Right renal cortex interstitium (tissue), 3 donors: ENCODE data around the gene CLASP1. TPM values are rescaled to one million over a fixed set of nuclear protein-coding genes. Genes with fewer than 3 reads are reported as not detected.
"Not testable (repeated sequence)": the region's sequence is repeated elsewhere in the genome, so short reads cannot be mapped to it uniquely, and the experiment has no call there.

ENCODE experiments used
- DNase-seq, 3 donors: peaks; one replicate each; pipeline ENCODE4 v3.0.0-alpha.2; 2013; ENCODE audit warnings: low read depth in 3 of 3, low spot score in 2 of 3
- polyA plus RNA-seq, 3 donors: library from polyadenylated mRNA; unstranded; fragments of 120-200 nt; gene quantifications; one replicate each; pipeline ENCODE4 v1.2.1, GENCODE V29; 2013; ENCODE audit not compliant: insufficient read length in 3 of 3

Gene CLASP1
- polyA plus RNA-seq, 3 donors = 39.8 to 45.3 (median 44.1) TPM

DNA sequence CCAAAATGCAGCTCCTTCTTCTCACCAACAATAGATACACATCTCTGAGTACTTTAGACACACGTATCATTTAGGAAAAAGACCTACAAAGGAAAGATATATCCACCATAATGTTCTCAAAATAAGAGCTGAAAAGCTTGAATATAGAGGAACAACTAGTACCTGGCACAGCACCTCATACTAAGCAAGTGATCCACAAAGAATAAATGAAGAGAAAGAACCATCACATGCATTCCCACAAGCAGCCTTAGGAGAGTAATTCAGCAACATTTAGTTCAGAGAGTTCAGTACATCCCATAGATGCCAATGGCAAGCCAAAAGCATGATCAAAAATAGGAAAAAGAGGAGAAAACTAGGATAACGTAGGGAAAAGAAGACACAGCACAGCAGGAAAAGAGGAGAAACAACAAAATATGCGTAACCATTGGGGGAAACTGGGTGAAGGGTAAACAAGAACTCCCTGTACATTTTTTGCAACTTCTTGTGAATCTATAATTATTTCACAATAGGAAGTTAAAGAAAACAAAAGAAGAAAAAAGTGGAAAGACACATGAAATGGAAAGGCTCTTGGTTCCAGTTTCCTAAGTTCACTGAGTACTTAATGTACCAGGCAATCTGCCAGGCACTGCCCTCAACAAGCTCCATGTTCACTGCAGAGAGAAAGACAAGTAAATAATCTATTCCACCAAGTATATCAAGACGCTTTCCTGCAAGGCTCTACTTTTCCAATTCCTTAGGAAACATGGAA lies 22.3 kb downstream of the CLASP1 start:
- DNase-seq = no peak

- no peak for DNase-seq
Observed at GRCh38 chr2:121625953-121626352, 23.3 kb downstream of the CLASP1 start.

DNA sequence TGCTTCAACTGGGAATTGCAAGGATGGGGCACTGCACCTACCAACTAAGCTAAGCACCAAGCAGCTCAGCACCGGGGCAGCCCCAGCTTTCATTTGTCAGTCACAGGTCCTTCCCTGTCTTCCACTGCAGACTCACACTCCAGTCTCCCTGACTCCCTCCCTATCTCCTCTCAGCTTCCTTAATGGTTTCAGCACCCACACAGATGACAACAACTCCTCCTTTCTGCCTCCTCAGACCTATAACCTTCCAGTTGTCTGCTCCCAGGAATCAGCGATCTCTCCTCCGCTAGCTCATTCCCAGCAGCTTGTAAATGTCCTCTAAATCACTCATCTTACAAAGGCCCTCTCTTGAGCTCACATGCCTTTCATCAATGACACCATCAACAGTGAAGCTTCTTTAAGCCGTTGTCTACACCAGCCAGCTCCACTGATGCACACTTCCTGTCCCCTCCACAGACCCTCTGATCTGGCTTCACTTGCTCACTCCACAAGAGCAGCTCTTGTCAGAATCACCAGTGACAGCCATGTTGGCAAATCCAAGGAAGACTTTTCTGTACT lies 32.1 kb downstream of the CLASP1 start:
- no peak for DNase-seq

GRCh38 chr2:121613774-121614173 lies 35.5 kb downstream of the CLASP1 start:
- DNase-seq = no peak

- no peak for DNase-seq
Observed at GRCh38 chr2:121613152-121613551, 36.1 kb downstream of the CLASP1 start.

DNA sequence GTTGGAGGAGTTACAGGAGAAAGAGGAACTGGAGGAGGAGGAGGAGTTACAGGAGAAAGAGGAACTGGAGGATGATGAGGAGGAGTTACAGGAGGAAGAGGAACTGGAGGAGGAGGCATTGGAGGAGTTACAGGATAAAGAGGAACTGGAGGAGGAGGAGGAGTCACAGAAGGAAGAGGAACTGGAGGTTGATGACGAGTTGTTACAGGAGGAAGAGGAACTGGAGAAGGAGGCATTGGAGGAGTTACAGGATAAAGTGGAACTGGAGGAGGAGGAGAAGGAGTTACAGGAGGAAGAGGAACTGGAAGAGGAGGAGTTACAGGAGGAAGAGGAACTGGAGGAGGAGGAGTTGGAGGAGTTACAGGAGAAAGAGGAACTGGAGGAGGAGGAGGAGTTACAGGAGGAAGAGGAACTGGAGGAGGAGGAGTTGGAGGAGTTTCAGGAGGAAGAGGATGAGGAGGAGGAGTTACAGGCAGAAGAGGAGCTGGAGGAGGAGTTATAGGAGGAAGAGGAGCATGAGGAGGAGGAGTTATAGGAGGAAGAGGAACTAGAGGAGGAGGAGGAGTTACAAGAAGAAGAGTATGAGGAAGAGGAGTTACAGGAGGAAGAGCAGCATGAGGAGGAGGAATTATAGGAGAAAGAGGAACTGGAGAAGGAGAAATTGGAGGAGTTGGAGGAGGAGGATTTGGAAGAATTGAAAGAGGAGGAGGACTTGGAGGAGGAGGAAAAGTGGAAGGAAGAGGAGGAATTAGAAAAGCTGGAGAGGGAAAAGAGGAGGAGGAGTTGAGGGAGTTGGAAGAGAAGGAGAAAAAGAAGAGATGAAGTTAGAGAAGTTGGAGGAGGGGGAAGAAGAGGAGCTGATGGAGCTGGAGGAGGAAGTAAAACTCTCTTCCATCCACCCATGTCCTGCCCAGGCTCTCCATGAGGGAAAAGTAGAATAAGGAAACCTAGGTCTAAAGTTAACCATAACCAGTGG lies 37.2 kb downstream of the CLASP1 start:
- DNase-seq = no peak

GRCh38 chr2:121611048-121611649 lies 38.1 kb downstream of the CLASP1 start:
- DNase-seq = not testable (repeated sequence)

DNA sequence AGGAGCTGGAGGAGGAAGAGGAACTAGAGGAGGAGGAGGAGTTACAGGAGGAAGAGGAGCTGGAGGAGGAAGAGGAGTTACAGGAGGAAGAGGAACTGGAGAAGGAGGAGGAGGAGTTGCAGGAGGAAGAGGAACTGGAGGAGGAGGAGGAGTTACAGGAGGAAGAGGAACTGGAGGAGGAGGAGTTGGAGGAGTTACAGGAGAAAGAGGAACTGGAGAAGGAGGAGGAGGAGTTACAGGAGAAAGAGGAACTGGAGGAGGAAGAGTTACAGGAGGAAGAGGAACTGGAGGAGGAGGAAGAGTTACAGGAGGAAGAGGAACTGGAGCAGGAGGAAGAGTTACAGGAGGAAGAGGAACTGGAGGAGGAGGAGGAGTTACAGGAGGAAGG lies 38.8 kb downstream of the CLASP1 start:
- DNase-seq = not testable (repeated sequence)

GRCh38 chr2:121608967-121609366 lies 40.3 kb downstream of the CLASP1 start:
- DNase-seq = no peak

- no peak for DNase-seq
Observed at GRCh38 chr2:121608367-121608766, 40.9 kb downstream of the CLASP1 start.

GRCh38 chr2:121605820-121606733 lies 43.2 kb downstream of the CLASP1 start:
- DNase-seq = no peak

- DNase-seq = no peak
Observed at GRCh38 chr2:121603185-121603584, 46.1 kb downstream of the CLASP1 start.

DNA sequence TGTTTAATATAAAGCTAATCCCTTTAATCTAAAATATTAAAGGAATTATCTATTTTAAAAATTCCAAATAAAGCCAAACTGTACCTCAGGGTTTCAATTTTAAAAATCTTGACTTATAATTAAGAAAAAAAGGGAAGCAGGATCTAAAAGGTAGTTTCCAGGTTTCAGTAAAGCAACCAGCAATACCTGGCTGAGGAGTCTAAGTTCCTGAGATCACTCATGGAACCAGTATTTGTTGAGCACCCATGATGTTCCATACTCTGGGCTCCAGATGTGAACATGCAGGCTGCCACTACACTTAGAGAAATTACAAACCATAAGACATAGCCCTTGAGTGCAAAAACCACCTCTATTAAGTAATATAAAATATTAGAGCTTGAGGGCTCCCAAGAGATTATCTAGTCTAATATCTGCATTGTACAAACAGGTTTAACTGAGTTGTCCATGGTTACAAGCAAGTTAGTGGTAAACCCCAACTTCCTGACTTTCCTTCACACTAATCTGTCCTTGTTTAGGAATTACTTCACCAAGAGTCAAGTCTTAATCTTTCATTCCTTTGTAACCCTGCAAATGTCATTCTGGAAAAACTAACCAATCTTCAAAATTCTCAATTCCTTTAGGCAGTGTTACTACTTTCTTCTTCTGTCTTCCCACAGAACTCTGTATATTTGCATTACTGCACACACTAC lies 49.2 kb downstream of the CLASP1 start:
- DNase-seq = no peak

GRCh38 chr2:121598087-121598486 lies 51.2 kb downstream of the CLASP1 start:
- no peak for DNase-seq

GRCh38 chr2:121596221-121597080 lies 52.8 kb downstream of the CLASP1 start:
- DNase-seq = peak in 1 of 3 donors; percentile 32

DNA sequence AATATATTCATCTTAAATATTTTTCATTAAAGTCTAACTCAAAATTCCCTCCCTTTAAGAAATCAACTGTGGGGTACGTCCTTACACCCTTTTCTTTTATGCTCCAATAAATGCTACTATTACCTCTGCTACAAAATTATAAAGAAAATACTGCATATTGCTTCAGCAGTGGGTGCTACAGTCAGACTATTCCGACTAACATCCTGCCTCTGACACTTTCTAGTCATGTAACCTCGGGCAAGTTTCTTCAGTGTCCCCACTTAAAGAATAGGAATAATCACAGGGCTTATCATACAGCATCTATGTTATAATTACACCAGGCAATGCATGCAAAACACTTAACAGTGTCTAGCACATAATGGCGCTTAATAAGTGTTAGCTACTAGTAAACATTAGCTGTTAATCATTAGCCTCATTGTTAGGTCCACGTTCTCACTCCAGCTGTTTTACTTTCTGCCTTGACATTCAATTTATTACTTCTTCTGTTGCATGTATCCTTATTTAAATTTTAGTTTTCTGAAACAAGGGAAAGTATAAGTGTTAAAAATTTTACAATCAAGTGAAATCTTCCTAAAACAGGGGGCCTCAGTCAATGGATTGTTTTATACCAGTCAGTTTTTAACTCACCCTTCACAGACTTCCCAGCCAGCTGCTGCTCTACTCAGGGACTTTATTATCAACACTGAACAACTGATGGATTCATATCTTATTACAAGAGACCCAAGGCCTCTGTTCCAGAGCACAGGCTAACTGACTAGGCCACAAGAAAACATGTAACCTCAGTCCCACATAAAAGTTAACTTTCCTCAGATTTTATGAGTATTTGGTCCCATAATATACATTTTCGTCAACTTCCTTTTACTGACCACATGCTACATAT lies 54.0 kb downstream of the CLASP1 start:
- no peak for DNase-seq

- no peak for DNase-seq
Observed at GRCh38 chr2:121591199-121591598, 58.1 kb downstream of the CLASP1 start.
